A549 (cell line): ENCODE measurements around the gene UBP1.

Experiments used
- KDM1A ChIP-seq: fragments of 200-600 bp; sonication (generic); IDR thresholded peaks from 2 replicates; pipeline ENCODE4 v1.6.1; 2016; ENCODE audit warnings: low read depth, mild to moderate bottlenecking
- MYC ChIP-seq: IDR thresholded peaks from 2 replicates; pipeline ENCODE4 v1.6.1; 2012; ENCODE audit warnings: mild to moderate bottlenecking, inconsistent platforms, low read length, improper control_type of control experiment, borderline replicate concordance
- POLR2A ChIP-seq: IDR thresholded peaks from 2 replicates; pipeline ENCODE4 v1.6.1; 2012; ENCODE audit warnings: mild to moderate bottlenecking, low read length
- TF ChIP-seq, protein P1 (sequence below): IDR thresholded peaks from 2 replicates; pipeline ENCODE4 v1.6.1; 2012
- TF ChIP-seq, protein P2 (sequence below): fragments of >200 bp; sonication (Bioruptor Twin); formaldehyde crosslinking; IDR thresholded peaks from 3 replicates; pipeline ENCODE4 v1.5.1; 2016
- TF ChIP-seq, protein P3 (sequence below): IDR thresholded peaks from 2 replicates; pipeline ENCODE4 v1.6.1; 2012

DNA sequence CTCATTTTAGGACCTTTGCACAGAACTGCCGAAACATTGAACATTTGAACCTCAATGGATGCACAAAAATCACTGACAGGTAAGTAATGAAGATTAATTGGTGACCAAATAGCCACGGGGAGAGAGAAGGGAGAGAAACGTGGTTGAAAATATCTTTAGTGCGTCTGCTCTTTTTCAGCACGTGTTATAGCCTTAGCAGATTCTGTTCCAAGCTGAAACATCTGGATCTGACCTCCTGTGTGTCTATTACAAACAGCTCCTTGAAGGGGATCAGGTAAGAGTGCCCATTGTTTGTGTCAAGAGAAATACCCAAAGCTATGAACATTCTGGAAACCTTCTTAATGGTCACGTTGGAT, 67.1 kb downstream of the UBP1 start:
- TF ChIP-seq, protein P1, sequence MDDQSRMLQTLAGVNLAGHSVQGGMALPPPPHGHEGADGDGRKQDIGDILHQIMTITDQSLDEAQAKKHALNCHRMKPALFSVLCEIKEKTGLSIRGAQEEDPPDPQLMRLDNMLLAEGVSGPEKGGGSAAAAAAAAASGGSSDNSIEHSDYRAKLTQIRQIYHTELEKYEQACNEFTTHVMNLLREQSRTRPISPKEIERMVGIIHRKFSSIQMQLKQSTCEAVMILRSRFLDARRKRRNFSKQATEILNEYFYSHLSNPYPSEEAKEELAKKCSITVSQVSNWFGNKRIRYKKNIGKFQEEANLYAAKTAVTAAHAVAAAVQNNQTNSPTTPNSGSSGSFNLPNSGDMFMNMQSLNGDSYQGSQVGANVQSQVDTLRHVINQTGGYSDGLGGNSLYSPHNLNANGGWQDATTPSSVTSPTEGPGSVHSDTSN, result no peak
- TF ChIP-seq, protein P2, sequence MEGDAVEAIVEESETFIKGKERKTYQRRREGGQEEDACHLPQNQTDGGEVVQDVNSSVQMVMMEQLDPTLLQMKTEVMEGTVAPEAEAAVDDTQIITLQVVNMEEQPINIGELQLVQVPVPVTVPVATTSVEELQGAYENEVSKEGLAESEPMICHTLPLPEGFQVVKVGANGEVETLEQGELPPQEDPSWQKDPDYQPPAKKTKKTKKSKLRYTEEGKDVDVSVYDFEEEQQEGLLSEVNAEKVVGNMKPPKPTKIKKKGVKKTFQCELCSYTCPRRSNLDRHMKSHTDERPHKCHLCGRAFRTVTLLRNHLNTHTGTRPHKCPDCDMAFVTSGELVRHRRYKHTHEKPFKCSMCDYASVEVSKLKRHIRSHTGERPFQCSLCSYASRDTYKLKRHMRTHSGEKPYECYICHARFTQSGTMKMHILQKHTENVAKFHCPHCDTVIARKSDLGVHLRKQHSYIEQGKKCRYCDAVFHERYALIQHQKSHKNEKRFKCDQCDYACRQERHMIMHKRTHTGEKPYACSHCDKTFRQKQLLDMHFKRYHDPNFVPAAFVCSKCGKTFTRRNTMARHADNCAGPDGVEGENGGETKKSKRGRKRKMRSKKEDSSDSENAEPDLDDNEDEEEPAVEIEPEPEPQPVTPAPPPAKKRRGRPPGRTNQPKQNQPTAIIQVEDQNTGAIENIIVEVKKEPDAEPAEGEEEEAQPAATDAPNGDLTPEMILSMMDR, result no peak; the same call in 2 of the 3 replicates
- no peak for TF ChIP-seq KDM1A
- TF ChIP-seq POLR2A, result no peak
- TF ChIP-seq, protein P3, sequence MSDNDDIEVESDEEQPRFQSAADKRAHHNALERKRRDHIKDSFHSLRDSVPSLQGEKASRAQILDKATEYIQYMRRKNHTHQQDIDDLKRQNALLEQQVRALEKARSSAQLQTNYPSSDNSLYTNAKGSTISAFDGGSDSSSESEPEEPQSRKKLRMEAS, result no peak
- TF ChIP-seq MYC, result no peak
